ENCODE data around the gene ZNF823.

- TF ChIP-seq POLR2A (IDR thresholded peaks at IDR 0.05; ENCODE audit: low read length) (no peak), GATA1 (IDR thresholded peaks at IDR 0.05; ENCODE audit: low read depth, low read length) (no peak)
Measured at GRCh38 chr19:11721681-11722080, 17.1 kb downstream of the ZNF823 start.
